Transverse colon (tissue), 4 donors: ENCODE measurements around the gene GPR52. TPM values are rescaled to one million over a fixed set of nuclear protein-coding genes. Genes with fewer than 3 reads are reported as not detected.
"Not testable (repeated sequence)": the region's sequence is repeated elsewhere in the genome, so short reads cannot be mapped to it uniquely, and the experiment has no call there.

Experiments used
- DNase-seq: peaks from one replicate; pipeline ENCODE4 v3.0.0-alpha.2; 2019
- H3K27ac ChIP-seq, 4 donors: fragments of 200-600 bp; sonication (generic); 2 replicates each; pipeline ENCODE4 v1.5.1; 2016 to 2018; ENCODE audit warnings: inconsistent platforms in 4 of 4
- H3K27me3 ChIP-seq: fragments of 200-600 bp; sonication (generic); 2 replicates; pipeline ENCODE4 v1.5.1; 2017; ENCODE audit warnings: inconsistent platforms
- H3K36me3 ChIP-seq, 4 donors: fragments of 200-600 bp; sonication (generic); 2 replicates each; pipeline ENCODE4 v1.5.1; 2017 to 2019; ENCODE audit warnings: inconsistent platforms in 4 of 4
- H3K4me1 ChIP-seq, 4 donors: fragments of 200-600 bp; sonication (generic); 2 replicates each; pipeline ENCODE4 v1.5.1; 2017 to 2020; ENCODE audit warnings: inconsistent platforms in 4 of 4
- H3K4me3 ChIP-seq, 4 donors: fragments of 200-600 bp; sonication (generic); 1 replicate in 1 of 4; 2 replicates in 3 of 4; pipeline versions ENCODE4 v1.5.1 to v1.6.1; 2017 to 2019; ENCODE audit warnings: inconsistent platforms in 4 of 4
- H3K9me3 ChIP-seq, 2 donors: fragments of 200-600 bp; sonication (generic); 2 replicates each; pipeline ENCODE4 v1.5.1; 2017 to 2019; ENCODE audit warnings: inconsistent platforms in 2 of 2
- EP300 ChIP-seq: sonication (generic); formaldehyde crosslinking; IDR thresholded peaks from one replicate; pipeline ENCODE4 v1.6.1; 2017; ENCODE audit warnings: antibody characterized with exemption, low read depth
- POLR2A ChIP-seq: fragments of 450-650 bp; IDR thresholded peaks from one replicate; pipeline ENCODE4 v1.6.1; 2016; ENCODE audit warnings: antibody characterized with exemption, mild to moderate bottlenecking, moderate library complexity
- POLR2AphosphoS5 ChIP-seq, 3 donors: sonication (generic); formaldehyde crosslinking; IDR thresholded peaks; one replicate each; pipeline ENCODE4 v1.6.1; 2016; ENCODE audit warnings: antibody characterized with exemption in 3 of 3
- WGBS, 2 donors: methylation state at CpG; one replicate each; pipeline ENCODE4 v1.1.5; 2018; ENCODE audit warnings: low coverage in 1 of 2; 5-methylcytosine and 5-hydroxymethylcytosine counted together
- in situ Hi-C, 4 donors: fragments of 200-750 bp; cut with MboI; loops; one replicate each; pipeline versions ENCODE4 v1.15.0 to v1.15.1; 2017; ENCODE audit warnings: low sequenced_read_pairs in 3 of 4, low pct_ligation_motif_present in 1 of 4, low pct_unique_long_range_greater_than_20kb in 1 of 4
- intact Hi-C: fragments of 100-400 bp; cut with DNase I; formaldehyde crosslinking; loops from one replicate; pipeline ENCODE4 v1.15.1; 2023; ENCODE audit warnings: low total_unique reads
- total RNA-seq, 4 donors: library from RNA; depleted of rRNA; stranded (reverse); fragments of >200 nt; gene quantifications; one replicate each; pipeline ENCODE4 v1.1.0, GENCODE V29; 2016
- TF ChIP-seq, protein P1 (sequence below), 5 experiments: fragments of 200-600 bp in 3 of 5; fragments of 450-650 bp in 2 of 5; sonication (generic) in 3 of 5; IDR thresholded peaks; 1 replicate in 2 of 5; 2 replicates in 3 of 5; pipeline ENCODE4 v1.5.1; 2016 to 2017; ENCODE audit warnings: antibody characterized with exemption in 5 of 5, inconsistent platforms in 3 of 5, mild to moderate bottlenecking in 2 of 5, moderate library complexity in 1 of 5

Gene GPR52
- total RNA-seq, 4 donors from 2014 or later, result 8.3 to 16.2 TPM; not detected in 2

DNA sequence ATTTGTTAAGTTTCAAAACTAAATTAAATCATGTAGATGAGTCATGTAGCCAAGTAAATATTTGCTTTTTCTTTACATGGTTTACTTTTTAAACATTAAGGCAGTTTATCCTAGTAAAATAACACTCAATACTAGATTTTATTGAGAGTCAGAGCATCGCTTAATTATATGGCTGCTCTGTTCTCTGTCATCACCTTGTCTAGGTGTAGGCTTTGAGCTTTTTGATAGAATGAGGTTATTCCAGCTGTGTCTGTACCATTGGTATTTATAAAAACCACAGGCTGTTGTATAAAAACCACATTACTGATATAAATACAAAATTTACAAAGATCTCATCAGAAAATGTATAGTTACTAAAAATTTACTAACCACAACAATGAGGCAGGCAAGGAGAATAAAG, 42.5 kb upstream of the GPR52 start:
- intact Hi-C loops (no loop called here), in situ Hi-C loops (no loop called here)
- 74 to 78% methylated on average over 1 of the region's 1 CpG for WGBS, 2 donors
- no peaks in the 10 kb centered on the region for H3K4me1 ChIP-seq
- no peak overlapping the region for H3K4me3 ChIP-seq
- no peaks in the 10 kb centered on the region for H3K36me3 ChIP-seq
- no peaks in the 10 kb centered on the region for H3K27me3 ChIP-seq
- no peak for DNase-seq
- H3K9me3 ChIP-seq, result no peaks in the 10 kb centered on the region
- H3K27ac ChIP-seq, result no peak overlapping the region
- TF ChIP-seq, protein P1, sequence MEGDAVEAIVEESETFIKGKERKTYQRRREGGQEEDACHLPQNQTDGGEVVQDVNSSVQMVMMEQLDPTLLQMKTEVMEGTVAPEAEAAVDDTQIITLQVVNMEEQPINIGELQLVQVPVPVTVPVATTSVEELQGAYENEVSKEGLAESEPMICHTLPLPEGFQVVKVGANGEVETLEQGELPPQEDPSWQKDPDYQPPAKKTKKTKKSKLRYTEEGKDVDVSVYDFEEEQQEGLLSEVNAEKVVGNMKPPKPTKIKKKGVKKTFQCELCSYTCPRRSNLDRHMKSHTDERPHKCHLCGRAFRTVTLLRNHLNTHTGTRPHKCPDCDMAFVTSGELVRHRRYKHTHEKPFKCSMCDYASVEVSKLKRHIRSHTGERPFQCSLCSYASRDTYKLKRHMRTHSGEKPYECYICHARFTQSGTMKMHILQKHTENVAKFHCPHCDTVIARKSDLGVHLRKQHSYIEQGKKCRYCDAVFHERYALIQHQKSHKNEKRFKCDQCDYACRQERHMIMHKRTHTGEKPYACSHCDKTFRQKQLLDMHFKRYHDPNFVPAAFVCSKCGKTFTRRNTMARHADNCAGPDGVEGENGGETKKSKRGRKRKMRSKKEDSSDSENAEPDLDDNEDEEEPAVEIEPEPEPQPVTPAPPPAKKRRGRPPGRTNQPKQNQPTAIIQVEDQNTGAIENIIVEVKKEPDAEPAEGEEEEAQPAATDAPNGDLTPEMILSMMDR (IDR thresholded peaks at IDR 0.05), result no peak
- TF ChIP-seq POLR2A (no peak), EP300 (no peak), POLR2AphosphoS5 (IDR thresholded peaks at IDR 0.05) (no peak)

DNA sequence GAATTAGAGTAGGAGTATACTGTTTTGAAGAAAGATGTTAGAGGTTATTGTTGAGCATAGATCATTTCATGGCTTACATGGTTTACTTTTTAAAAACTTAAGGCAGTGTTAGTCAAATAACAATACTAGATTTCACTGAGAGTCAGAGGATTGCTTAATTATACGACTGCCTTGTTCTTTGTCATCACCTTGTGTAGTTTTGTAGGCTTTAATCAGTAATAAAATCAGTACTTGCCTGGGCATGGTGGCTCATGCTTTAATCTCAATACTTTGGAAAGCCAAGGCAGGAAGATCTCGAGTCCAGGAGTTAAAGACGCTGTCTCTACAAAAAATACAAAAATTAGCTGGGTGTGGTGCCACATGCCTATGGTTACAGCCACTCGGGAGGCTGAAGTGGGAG, 41.3 kb upstream of the GPR52 start:
- intact Hi-C loops (no loop called here), in situ Hi-C loops (no loop called here)
- Histone ChIP-seq H3K36me3 (no peaks in the 10 kb centered on the region), H3K9me3 (no peaks in the 10 kb centered on the region), H3K4me1 (no peaks in the 10 kb centered on the region), H3K4me3 (no peak overlapping the region), H3K27me3 (no peaks in the 10 kb centered on the region), H3K27ac (no peak overlapping the region)
- TF ChIP-seq, protein P1 (IDR thresholded peaks at IDR 0.05), result no peak
- no peak for TF ChIP-seq POLR2AphosphoS5 (IDR thresholded peaks at IDR 0.05)
- TF ChIP-seq EP300, result no peak
- TF ChIP-seq POLR2A, result no peak
- no peak for DNase-seq
- 80 to 84% methylated on average over 4 of the region's 4 CpGs for WGBS, 2 donors

DNA sequence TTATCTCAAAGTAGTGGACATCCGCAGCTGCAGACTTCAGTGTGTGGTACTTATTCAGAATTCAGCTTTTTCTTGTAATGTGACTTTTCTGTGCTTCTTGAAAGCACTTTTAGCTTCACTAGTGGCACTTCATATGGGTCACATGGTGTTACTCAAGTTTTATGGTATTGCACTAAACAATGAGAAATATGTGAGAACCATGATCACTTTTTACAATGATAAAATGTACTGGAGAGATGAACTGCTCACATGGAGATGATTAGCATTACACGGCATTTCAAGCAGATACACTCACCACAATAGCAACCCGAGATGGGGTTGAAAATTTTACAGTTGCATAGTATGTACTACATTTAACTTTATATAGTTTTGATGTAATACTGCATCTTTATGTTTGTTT, 40.1 kb upstream of the GPR52 start:
- Histone ChIP-seq H3K27me3 (no peaks in the 10 kb centered on the region), H3K36me3 (no peaks in the 10 kb centered on the region), H3K4me1 (no peaks in the 10 kb centered on the region), H3K27ac (no peak overlapping the region), H3K4me3 (no peak overlapping the region), H3K9me3 (no peaks in the 10 kb centered on the region)
- DNase-seq, result no peak
- TF ChIP-seq EP300, result no peak
- no peak for TF ChIP-seq POLR2AphosphoS5 (IDR thresholded peaks at IDR 0.05)
- intact Hi-C loops, result no loop called here
- WGBS, 2 donors, result 88 to 94% methylated on average over 3 of the region's 3 CpGs
- in situ Hi-C loops, result no loop called here

DNA sequence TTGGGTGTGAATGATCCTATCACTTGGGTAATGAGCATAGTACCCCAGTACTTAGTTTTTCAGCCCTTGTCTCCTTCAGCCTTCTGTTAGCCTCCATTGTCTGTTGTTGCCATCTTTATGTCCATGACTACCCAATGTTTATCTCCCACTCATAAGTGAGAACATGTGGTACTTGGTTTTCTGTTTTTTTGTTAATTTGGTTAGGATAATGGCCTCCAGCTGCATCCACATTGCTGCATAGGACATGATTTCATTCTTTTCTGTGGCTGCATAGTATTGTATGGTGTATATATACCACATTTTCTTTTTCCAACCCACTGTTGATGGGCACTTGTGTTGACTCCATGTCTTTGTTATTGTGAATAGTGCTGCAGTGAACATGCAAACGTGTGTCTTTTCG, 39.6 kb upstream of the GPR52 start:
- DNase-seq, result no peak
- intact Hi-C loops, result no loop called here
- H3K27me3 ChIP-seq, result no peaks in the 10 kb centered on the region
- H3K27ac ChIP-seq, result no peak overlapping the region
- H3K4me1 ChIP-seq, result no peaks in the 10 kb centered on the region
- WGBS, 2 donors, result 50 to 72% methylated on average over 2 of the region's 2 CpGs
- in situ Hi-C loops, result no loop called here
- no peak for TF ChIP-seq POLR2AphosphoS5 (IDR thresholded peaks at IDR 0.05)
- TF ChIP-seq, protein P1 (IDR thresholded peaks at IDR 0.05), result no peak
- TF ChIP-seq POLR2A, result no peak
- no peak for TF ChIP-seq EP300
- H3K36me3 ChIP-seq, result no peaks in the 10 kb centered on the region
- H3K9me3 ChIP-seq, result no peaks in the 10 kb centered on the region
- H3K4me3 ChIP-seq, result no peak overlapping the region

DNA sequence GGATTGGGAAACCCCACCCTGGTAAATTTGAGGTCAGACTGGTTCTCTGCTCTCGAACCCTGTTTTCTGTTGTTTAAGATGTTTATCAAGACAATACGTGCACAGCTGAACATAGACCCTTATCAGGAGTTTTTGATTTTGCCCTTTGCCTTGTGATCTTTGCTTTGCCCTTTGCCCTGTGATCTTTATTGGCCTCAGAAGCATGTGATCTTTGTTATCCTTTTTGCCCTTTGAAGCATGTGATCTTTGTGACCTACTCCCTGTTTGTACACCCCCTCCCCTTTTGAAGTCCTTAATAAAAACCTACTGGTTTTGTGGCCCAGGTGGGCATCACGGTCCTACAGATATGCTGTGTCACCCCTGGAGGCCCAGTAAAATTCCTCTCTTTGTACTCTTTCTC, 38.0 kb upstream of the GPR52 start:
- H3K27ac ChIP-seq, H3K27me3 ChIP-seq, intact Hi-C loops, H3K36me3 ChIP-seq, in situ Hi-C loops, H3K4me3 ChIP-seq, H3K4me1 ChIP-seq, H3K9me3 ChIP-seq, DNase-seq: not testable (repeated sequence)
- WGBS, 2 donors, result 78 to 94% methylated on average over 1 to 3 of the region's 3 CpGs
